Neuronal stem cell (in vitro differentiated cells): ENCODE measurements around the gene TMEM98.

Source experiments
- DNase-seq: peaks from one replicate; pipeline ENCODE4 v3.0.0-alpha.2; 2013; ENCODE audit warnings: low spot score
- H2AFZ ChIP-seq: one replicate; pipeline ENCODE4 v1.6.1; 2013; ENCODE audit warnings: mild to moderate bottlenecking, low read length, inconsistent platforms
- H2AK5ac ChIP-seq: 2 replicates; pipeline ENCODE4 v1.6.1; 2013; ENCODE audit warnings: low read depth, mild to moderate bottlenecking, inconsistent platforms, low read length, moderate library complexity, mixed read lengths
- H2BK120ac ChIP-seq: 2 replicates; pipeline ENCODE4 v1.6.1; 2013; ENCODE audit warnings: low read depth, mild to moderate bottlenecking, inconsistent platforms, low read length, moderate library complexity, mixed read lengths
- H2BK12ac ChIP-seq: one replicate; pipeline ENCODE4 v1.6.1; 2013; ENCODE audit warnings: low read length, inconsistent platforms
- H2BK15ac ChIP-seq: 2 replicates; pipeline ENCODE4 v1.6.1; 2013; ENCODE audit warnings: mild to moderate bottlenecking, low read length, inconsistent platforms, mixed read lengths
- H2BK5ac ChIP-seq: one replicate; pipeline ENCODE4 v1.6.1; 2013; ENCODE audit warnings: inconsistent platforms, mild to moderate bottlenecking, low read length, moderate library complexity
- H3K14ac ChIP-seq: one replicate; pipeline ENCODE4 v1.6.1; 2013; ENCODE audit warnings: low read length, inconsistent platforms
- H3K18ac ChIP-seq: 2 replicates; pipeline ENCODE4 v1.6.1; 2013; ENCODE audit warnings: low read length, inconsistent platforms
- H3K23ac ChIP-seq: 2 replicates; pipeline ENCODE4 v1.6.1; 2013; ENCODE audit warnings: low read depth, mild to moderate bottlenecking, mixed read lengths, low read length, inconsistent platforms; ENCODE audit not compliant: poor library complexity
- H3K27ac ChIP-seq: replicated peaks from 3 replicates; pipeline ENCODE4 v1.5.1; 2013; ENCODE audit warnings: low read length, inconsistent platforms
- H3K27me3 ChIP-seq, 3 experiments: 2 replicates each; pipeline ENCODE4 v1.6.1; 2013; ENCODE audit warnings: low read length in 3 of 3, mild to moderate bottlenecking in 2 of 3, inconsistent platforms in 1 of 3, low read depth in 1 of 3, mixed read lengths in 1 of 3, moderate library complexity in 1 of 3; ENCODE audit not compliant: control insufficient read depth in 3 of 3, insufficient read depth in 3 of 3
- H3K36me3 ChIP-seq, 2 donors: replicated peaks in 1 of 2; 2 replicates each; pipeline ENCODE4 v1.6.1; 2013; ENCODE audit warnings: low read length in 2 of 2; ENCODE audit not compliant: control insufficient read depth in 2 of 2, insufficient read depth in 2 of 2
- H3K4ac ChIP-seq: 2 replicates; pipeline ENCODE4 v1.6.1; 2013; ENCODE audit warnings: inconsistent platforms, mild to moderate bottlenecking, low read length, moderate library complexity
- H3K4me1 ChIP-seq, 2 donors: 1 replicate in 1 of 2; 2 replicates in 1 of 2; pipeline ENCODE4 v1.6.1; 2013; ENCODE audit warnings: low read length in 2 of 2, low read depth in 1 of 2; ENCODE audit not compliant: control insufficient read depth in 2 of 2, insufficient read depth in 1 of 2
- H3K4me2 ChIP-seq: one replicate; pipeline ENCODE4 v1.6.1; 2013; ENCODE audit warnings: mild to moderate bottlenecking, low read length, inconsistent platforms; ENCODE audit not compliant: insufficient read depth, poor library complexity, severe bottlenecking
- H3K4me3 ChIP-seq, 2 donors: 2 replicates each; pipeline ENCODE4 v1.5.1; 2013; ENCODE audit warnings: low read length in 2 of 2, mild to moderate bottlenecking in 2 of 2, inconsistent platforms in 1 of 2, moderate library complexity in 1 of 2
- H3K79me1 ChIP-seq: one replicate; pipeline ENCODE4 v1.6.1; 2013; ENCODE audit warnings: low read depth, mild to moderate bottlenecking, inconsistent platforms, low read length, moderate library complexity
- H3K9ac ChIP-seq: one replicate; pipeline ENCODE4 v1.6.1; 2013; ENCODE audit warnings: mild to moderate bottlenecking, low read depth, low read length, inconsistent platforms; ENCODE audit not compliant: poor library complexity
- H3K9me3 ChIP-seq, 2 donors: replicated peaks in 1 of 2; 2 replicates each; pipeline versions ENCODE3 to v1.6.1; 2013; ENCODE audit warnings: low read length in 2 of 2, mild to moderate bottlenecking in 2 of 2, inconsistent platforms in 1 of 2, low read depth in 1 of 2, mixed read lengths in 1 of 2, moderate library complexity in 1 of 2; ENCODE audit not compliant: control insufficient read depth in 2 of 2, insufficient read depth in 1 of 2
- H4K8ac ChIP-seq: one replicate; pipeline ENCODE4 v1.6.1; 2013; ENCODE audit warnings: low read depth, mild to moderate bottlenecking, inconsistent platforms, low read length, moderate library complexity
- H4K91ac ChIP-seq: one replicate; pipeline ENCODE4 v1.6.1; 2013; ENCODE audit warnings: low read length, low read depth, mild to moderate bottlenecking, inconsistent platforms; ENCODE audit not compliant: poor library complexity
- WGBS, 2 donors: extraction: QIAGEN DNeasy Blood & Tissue Kit; methylation state at CpG; one replicate each; pipeline ENCODE4 v1.1.7; 2013; ENCODE audit warnings: missing lambda C conversion rate in 2 of 2, mixed read lengths in 1 of 2; ENCODE audit not compliant: insufficient read length in 2 of 2, insufficient replicate concordance in 1 of 2; ENCODE audit errors: extremely low coverage in 2 of 2; 5-methylcytosine and 5-hydroxymethylcytosine counted together

TMEM98 gene

DNA sequence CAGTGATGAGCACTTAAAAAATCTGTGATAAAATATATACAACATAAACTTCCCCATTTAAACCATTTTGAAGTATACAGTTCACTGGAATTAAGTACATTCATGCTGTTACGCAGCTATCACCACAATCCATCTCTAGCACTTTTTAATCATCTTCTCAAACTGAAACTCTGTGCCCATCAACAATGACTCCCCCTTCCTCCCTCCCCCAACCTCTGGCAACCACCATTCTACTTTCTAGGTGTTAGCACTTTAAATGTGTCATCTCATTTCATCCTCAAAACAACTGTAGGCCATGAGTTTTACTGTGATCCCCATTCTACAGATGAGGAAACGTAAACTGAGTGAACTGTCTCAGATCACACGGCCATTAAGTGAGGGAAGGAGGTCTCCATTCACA lies 13.8 kb upstream of the TMEM98 start:
- Histone ChIP-seq H3K4me2 (no peak overlapping the region), H3K9me3 (no peaks in the 10 kb centered on the region), H2BK15ac (no peak overlapping the region), H3K36me3 (no peaks in the 10 kb centered on the region), H2AK5ac (no peak overlapping the region), H4K8ac (no peak overlapping the region), H3K4me1 (peaks cover 3 to 4% of the 10 kb centered on the region in 2 donors), H3K4ac (no peak overlapping the region), H3K27ac (no peak overlapping the region), H2AFZ (no peak overlapping the region), H3K79me1 (no peaks in the 10 kb centered on the region), H3K4me3 (no peak overlapping the region), H4K91ac (no peak overlapping the region), H3K27me3 (peaks cover 0 to 21% (median 0%) of the 10 kb centered on the region in 3 experiments), H3K18ac (no peak overlapping the region), H2BK120ac (no peak overlapping the region), H3K14ac (no peak overlapping the region), H3K9ac (no peak overlapping the region), H2BK5ac (no peak overlapping the region), H3K23ac (no peak overlapping the region), H2BK12ac (no peak overlapping the region)
- no CpG with 5 or more reads among the region's 3 CpGs for WGBS, 2 donors
- no peak for DNase-seq

DNA sequence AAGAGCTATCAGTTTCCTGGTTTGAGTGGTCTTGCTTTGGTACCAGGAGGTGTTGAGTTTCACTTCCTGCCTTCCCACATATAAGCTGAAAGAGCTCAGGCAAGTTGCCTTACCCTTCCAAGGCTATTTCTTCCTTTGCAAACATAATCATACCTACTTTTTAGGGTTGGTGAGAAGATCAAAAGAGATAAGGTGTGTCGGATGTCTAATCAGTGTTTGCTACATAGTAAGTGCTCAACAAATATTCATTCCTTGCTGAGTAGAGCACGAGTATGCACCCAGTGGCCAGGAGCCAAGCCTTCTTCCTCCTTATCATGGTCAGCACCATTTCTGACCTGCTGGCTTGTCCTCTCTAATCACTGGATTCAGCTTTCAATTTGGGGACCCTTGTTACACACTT lies 12.7 kb upstream of the TMEM98 start:
- Histone ChIP-seq H2AFZ (no peak overlapping the region), H2BK5ac (no peak overlapping the region), H3K27me3 (peaks cover 0 to 21% (median 0%) of the 10 kb centered on the region in 3 experiments), H3K4me1 (peaks cover 3% of the 10 kb centered on the region in 2 donors), H2BK120ac (no peak overlapping the region), H2BK15ac (no peak overlapping the region), H3K18ac (no peak overlapping the region), H3K9ac (no peak overlapping the region), H3K14ac (no peak overlapping the region), H3K4ac (no peak overlapping the region), H2BK12ac (no peak overlapping the region), H3K4me3 (no peak overlapping the region), H3K9me3 (no peaks in the 10 kb centered on the region), H3K36me3 (no peaks in the 10 kb centered on the region), H3K79me1 (no peaks in the 10 kb centered on the region), H3K4me2 (no peak overlapping the region), H4K91ac (no peak overlapping the region), H4K8ac (no peak overlapping the region), H3K23ac (no peak overlapping the region), H2AK5ac (no peak overlapping the region), H3K27ac (no peak overlapping the region)
- WGBS, 2 donors: no CpG with 5 or more reads among the region's 2 CpGs
- DNase-seq: no peak

DNA sequence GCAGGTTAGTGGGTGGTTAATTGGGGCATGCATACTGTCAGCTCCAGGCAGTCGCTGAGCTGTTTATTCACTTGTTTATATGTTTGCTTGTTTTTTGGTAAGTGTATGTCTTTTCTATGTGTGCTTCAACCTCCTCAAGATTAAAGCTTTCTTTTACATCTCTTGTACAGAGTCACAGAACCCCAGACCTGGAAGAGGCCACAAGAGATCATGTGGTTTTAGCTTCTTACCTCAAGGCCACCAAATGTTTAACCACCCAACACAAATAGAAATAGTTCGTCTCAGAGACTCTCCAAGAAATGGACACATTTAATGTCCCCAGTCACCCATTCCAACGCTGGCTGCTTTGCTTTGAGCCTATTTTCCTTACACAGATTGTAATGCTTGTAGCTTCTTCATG lies 11.8 kb upstream of the TMEM98 start:
- no peak for DNase-seq
- H4K91ac ChIP-seq: no peak overlapping the region
- H3K4me1 ChIP-seq: peaks cover 3% of the 10 kb centered on the region in 2 donors
- H2BK5ac ChIP-seq: no peak overlapping the region
- no CpG with 5 or more reads among the region's 3 CpGs for WGBS, 2 donors
- H3K4ac ChIP-seq: no peak overlapping the region
- H3K4me3 ChIP-seq: no peak overlapping the region
- no peaks in the 10 kb centered on the region for H3K36me3 ChIP-seq
- no peak overlapping the region for H4K8ac ChIP-seq
- H2BK12ac ChIP-seq: no peak overlapping the region
- no peak overlapping the region for H3K23ac ChIP-seq
- H3K27me3 ChIP-seq: peaks cover 0 to 21% (median 0%) of the 10 kb centered on the region in 3 experiments
- H3K18ac ChIP-seq: no peak overlapping the region
- no peaks in the 10 kb centered on the region for H3K79me1 ChIP-seq
- H2AK5ac ChIP-seq: no peak overlapping the region
- H3K27ac ChIP-seq: no peak overlapping the region
- no peak overlapping the region for H2BK15ac ChIP-seq
- no peak overlapping the region for H2AFZ ChIP-seq
- H2BK120ac ChIP-seq: no peak overlapping the region
- H3K9ac ChIP-seq: no peak overlapping the region
- no peak overlapping the region for H3K4me2 ChIP-seq
- no peak overlapping the region for H3K14ac ChIP-seq
- H3K9me3 ChIP-seq: no peaks in the 10 kb centered on the region

DNA sequence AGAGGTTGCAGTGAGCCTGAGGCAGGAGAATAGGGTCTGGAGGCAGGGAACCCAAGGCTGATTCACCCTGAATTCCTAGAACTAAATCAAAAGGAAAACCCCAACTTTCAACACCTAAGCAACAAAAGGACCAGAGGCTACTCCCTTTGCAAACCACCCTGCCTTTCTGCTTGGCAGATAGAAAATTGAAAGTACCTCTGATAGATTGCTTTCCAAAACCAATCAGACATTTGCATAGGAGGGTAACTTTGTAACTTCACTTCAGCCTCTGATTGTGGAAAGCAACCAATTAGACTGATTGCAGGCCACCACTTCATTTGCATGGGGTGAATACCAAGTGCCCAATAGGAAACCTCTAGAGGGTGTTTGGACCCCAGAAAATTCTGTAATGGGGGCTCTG lies 10.9 kb upstream of the TMEM98 start:
- H3K4me2 ChIP-seq: no peak overlapping the region
- DNase-seq: no peak

More for the DNA sequence above, 10.9 kb upstream of the TMEM98 start:
- no peak overlapping the region for H2BK120ac ChIP-seq
- no peak overlapping the region for H3K18ac ChIP-seq
- H2BK5ac ChIP-seq: no peak overlapping the region
- no peak overlapping the region for H2BK12ac ChIP-seq
- H2AK5ac ChIP-seq: no peak overlapping the region
- no peak overlapping the region for H4K8ac ChIP-seq
- peaks cover 0 to 21% (median 0%) of the 10 kb centered on the region in 3 experiments for H3K27me3 ChIP-seq
- no peaks in the 10 kb centered on the region for H3K9me3 ChIP-seq
- H4K91ac ChIP-seq: no peak overlapping the region
- no peak overlapping the region for H3K27ac ChIP-seq
- H3K9ac ChIP-seq: no peak overlapping the region
- no peak overlapping the region for H3K4me3 ChIP-seq
- no peaks in the 10 kb centered on the region for H3K36me3 ChIP-seq
- peaks cover 2 to 3% of the 10 kb centered on the region in 2 donors for H3K4me1 ChIP-seq
- no peak overlapping the region for H3K23ac ChIP-seq
- H3K4ac ChIP-seq: no peak overlapping the region
- no peak overlapping the region for H2BK15ac ChIP-seq
- no peak overlapping the region for H2AFZ ChIP-seq
- no peak overlapping the region for H3K14ac ChIP-seq
- no peaks in the 10 kb centered on the region for H3K79me1 ChIP-seq
